ENCODE measurements around the gene RARRES2. TPM values are rescaled to one million over a fixed set of nuclear protein-coding genes. Genes with fewer than 3 reads are reported as not detected.

RARRES2 gene
- total RNA-seq, 1 donor from 2014 or later: 305 TPM

- peak overlapping the region; percentile 90 for H3K27ac ChIP-seq
- TF ChIP-seq CTCF (IDR thresholded peaks at IDR 0.05) (no peak), POLR2AphosphoS5 (IDR thresholded peaks at IDR 0.05; ENCODE audit: insufficient read depth in 1 of 2, low read depth in 1 of 2) (peak; percentile 31 to 52), POLR2A (IDR thresholded peaks at IDR 0.05) (no peak)
Observed at GRCh38 chr7:150335108-150335773, 6.2 kb downstream of the RARRES2 start.

GRCh38 chr7:150334108-150334507 lies 7.3 kb downstream of the RARRES2 start:
- peak overlapping the region; percentile 90 for H3K27ac ChIP-seq
- intact Hi-C loops (cut with DNase I): no loop called here

More at GRCh38 chr7:150335108-150335773, 6.2 kb downstream of the RARRES2 start:
- no peak for DNase-seq (ENCODE audit: extremely low spot score in 2 of 2)
- H3K36me3 ChIP-seq: no peaks in the 10 kb centered on the region
- H3K4me1 ChIP-seq: peaks cover 40% of the 10 kb centered on the region
- intact Hi-C loops (cut with DNase I): no loop called here
- no peaks in the 10 kb centered on the region for H3K27me3 ChIP-seq
- H3K9me3 ChIP-seq: no peaks in the 10 kb centered on the region
- H3K4me3 ChIP-seq: peak overlapping the region in 1 of 2 donors; percentile 9

GRCh38 chr7:150333659-150334058 lies 7.8 kb downstream of the RARRES2 start:
- Histone ChIP-seq H3K36me3 (no peaks in the 10 kb centered on the region), H3K9me3 (no peaks in the 10 kb centered on the region), H3K4me3 (no peak overlapping the region), H3K27me3 (no peaks in the 10 kb centered on the region), H3K27ac (peak overlapping the region; percentile 90), H3K4me1 (peaks cover 25% of the 10 kb centered on the region)
- TF ChIP-seq POLR2A (IDR thresholded peaks at IDR 0.05): no peak
- no peak for TF ChIP-seq POLR2AphosphoS5 (IDR thresholded peaks at IDR 0.05; ENCODE audit: insufficient read depth in 1 of 2, low read depth in 1 of 2)
- no peak for TF ChIP-seq CTCF (IDR thresholded peaks at IDR 0.05)
- intact Hi-C loops (cut with DNase I): no loop called here
- DNase-seq (ENCODE audit: extremely low spot score in 2 of 2): no peak

More at GRCh38 chr7:150334108-150334507, 7.3 kb downstream of the RARRES2 start:
- DNase-seq (ENCODE audit: extremely low spot score in 2 of 2): no peak
- no peak overlapping the region for H3K4me3 ChIP-seq
- H3K36me3 ChIP-seq: no peaks in the 10 kb centered on the region
- H3K9me3 ChIP-seq: no peaks in the 10 kb centered on the region
- peaks cover 29% of the 10 kb centered on the region for H3K4me1 ChIP-seq
- TF ChIP-seq POLR2AphosphoS5 (IDR thresholded peaks at IDR 0.05; ENCODE audit: insufficient read depth in 1 of 2, low read depth in 1 of 2): no peak
- TF ChIP-seq POLR2A (IDR thresholded peaks at IDR 0.05): no peak
- no peak for TF ChIP-seq CTCF (IDR thresholded peaks at IDR 0.05)
- H3K27me3 ChIP-seq: no peaks in the 10 kb centered on the region

- Histone ChIP-seq H3K27ac (peak overlapping the region; percentile 90), H3K27me3 (no peaks in the 10 kb centered on the region), H3K4me3 (no peak overlapping the region), H3K4me1 (peaks cover 21% of the 10 kb centered on the region), H3K9me3 (no peaks in the 10 kb centered on the region), H3K36me3 (no peaks in the 10 kb centered on the region)
- intact Hi-C loops (cut with DNase I): no loop called here
- TF ChIP-seq CTCF (IDR thresholded peaks at IDR 0.05): no peak
- no peak for TF ChIP-seq POLR2AphosphoS5 (IDR thresholded peaks at IDR 0.05; ENCODE audit: insufficient read depth in 1 of 2, low read depth in 1 of 2)
- TF ChIP-seq POLR2A (IDR thresholded peaks at IDR 0.05): no peak
- DNase-seq (ENCODE audit: extremely low spot score in 2 of 2): no peak
Observed at GRCh38 chr7:150332852-150333635, 8.4 kb downstream of the RARRES2 start.

Data from vagina (tissue), 2 donors.